Measurements from ENCODE around the gene CHMP4B.

CHMP4B gene, protein sequence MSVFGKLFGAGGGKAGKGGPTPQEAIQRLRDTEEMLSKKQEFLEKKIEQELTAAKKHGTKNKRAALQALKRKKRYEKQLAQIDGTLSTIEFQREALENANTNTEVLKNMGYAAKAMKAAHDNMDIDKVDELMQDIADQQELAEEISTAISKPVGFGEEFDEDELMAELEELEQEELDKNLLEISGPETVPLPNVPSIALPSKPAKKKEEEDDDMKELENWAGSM

DNA sequence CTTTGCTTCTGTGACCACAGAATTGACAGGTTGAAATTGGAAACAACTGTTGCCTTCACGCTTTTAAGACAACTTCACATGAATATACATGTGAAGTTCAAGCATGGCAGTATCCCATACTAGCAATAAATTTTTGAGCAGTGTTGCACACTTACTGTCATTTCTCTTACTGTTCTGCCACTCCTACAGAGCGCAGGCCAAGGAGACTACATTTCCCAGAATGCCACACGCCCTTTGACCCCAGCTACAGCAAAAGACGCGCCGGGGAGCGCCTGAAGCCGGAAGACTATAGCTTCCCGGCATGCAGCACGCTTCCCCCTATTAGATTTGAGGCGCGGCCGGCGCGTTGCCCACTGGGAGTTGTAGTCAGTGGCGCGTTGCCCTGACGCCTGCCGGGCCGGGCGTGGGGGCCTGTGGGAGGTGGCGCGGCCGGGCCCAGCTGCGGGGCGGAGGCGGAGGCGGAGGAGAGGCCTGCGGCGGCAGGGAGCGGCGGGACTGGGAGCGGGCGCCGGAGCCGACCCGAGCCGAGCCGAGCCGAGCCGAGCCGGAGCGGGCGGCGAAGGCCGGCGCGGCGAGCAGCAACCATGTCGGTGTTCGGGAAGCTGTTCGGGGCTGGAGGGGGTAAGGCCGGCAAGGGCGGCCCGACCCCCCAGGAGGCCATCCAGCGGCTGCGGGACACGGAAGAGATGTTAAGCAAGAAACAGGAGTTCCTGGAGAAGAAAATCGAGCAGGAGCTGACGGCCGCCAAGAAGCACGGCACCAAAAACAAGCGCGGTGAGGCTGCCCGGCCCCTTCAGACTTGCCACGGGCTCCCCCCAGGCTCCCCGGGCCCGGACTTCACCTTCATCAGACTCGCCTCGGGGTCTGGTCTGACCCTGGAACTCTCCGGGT, at the start of gene CHMP4B:
Gene CHMP4B (plus strand): TSS at position 464 of the 891 bp plus-strand sequence. CDS start 121 bp downstream, at position 585.
- TF ChIP-seq, protein P1, sequence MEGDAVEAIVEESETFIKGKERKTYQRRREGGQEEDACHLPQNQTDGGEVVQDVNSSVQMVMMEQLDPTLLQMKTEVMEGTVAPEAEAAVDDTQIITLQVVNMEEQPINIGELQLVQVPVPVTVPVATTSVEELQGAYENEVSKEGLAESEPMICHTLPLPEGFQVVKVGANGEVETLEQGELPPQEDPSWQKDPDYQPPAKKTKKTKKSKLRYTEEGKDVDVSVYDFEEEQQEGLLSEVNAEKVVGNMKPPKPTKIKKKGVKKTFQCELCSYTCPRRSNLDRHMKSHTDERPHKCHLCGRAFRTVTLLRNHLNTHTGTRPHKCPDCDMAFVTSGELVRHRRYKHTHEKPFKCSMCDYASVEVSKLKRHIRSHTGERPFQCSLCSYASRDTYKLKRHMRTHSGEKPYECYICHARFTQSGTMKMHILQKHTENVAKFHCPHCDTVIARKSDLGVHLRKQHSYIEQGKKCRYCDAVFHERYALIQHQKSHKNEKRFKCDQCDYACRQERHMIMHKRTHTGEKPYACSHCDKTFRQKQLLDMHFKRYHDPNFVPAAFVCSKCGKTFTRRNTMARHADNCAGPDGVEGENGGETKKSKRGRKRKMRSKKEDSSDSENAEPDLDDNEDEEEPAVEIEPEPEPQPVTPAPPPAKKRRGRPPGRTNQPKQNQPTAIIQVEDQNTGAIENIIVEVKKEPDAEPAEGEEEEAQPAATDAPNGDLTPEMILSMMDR (IDR thresholded peaks at IDR 0.05; ENCODE audit: borderline replicate concordance, control extremely low read depth, extremely low read depth, insufficient read depth, missing control alignments) = no peak
- DNase-seq (ENCODE audit: low spot score) = peak; percentile 98
- in situ Hi-C loops (cut with MboI; ENCODE audit: low sequenced_read_pairs, unreplicated experiment) = no loop called here

DNA sequence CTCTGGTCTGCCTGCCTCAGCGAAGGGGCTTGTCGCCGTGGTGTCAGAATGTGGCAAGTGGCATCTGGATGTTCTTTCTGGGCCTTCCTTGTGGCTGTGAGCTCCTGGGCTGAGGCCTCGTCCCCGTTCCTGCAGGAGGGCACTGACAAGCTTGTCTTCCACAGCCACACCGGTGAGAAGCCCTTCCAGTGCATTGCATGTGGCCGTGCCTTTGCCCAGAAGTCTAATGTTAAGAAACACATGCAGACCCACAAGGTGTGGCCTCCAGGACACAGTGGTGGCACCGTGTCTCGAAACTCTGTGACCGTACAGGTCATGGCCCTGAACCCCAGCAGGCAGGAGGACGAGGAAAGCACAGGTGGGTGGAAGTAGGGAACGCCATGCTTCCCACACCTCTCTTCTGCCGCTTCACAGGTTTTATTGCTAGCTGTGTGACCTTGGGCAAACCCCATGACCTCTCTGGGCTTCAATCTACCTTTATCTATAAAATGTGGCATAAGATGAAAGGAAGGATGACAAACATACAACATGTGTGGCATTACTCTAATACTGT, 49.4 kb upstream of the CHMP4B start:
- in situ Hi-C loops (cut with MboI; ENCODE audit: low sequenced_read_pairs, unreplicated experiment) = no loop called here
- TF ChIP-seq, protein P1 (IDR thresholded peaks at IDR 0.05; ENCODE audit: borderline replicate concordance, control extremely low read depth, extremely low read depth, insufficient read depth, missing control alignments) = no peak
- DNase-seq (ENCODE audit: low spot score) = no peak

DNA sequence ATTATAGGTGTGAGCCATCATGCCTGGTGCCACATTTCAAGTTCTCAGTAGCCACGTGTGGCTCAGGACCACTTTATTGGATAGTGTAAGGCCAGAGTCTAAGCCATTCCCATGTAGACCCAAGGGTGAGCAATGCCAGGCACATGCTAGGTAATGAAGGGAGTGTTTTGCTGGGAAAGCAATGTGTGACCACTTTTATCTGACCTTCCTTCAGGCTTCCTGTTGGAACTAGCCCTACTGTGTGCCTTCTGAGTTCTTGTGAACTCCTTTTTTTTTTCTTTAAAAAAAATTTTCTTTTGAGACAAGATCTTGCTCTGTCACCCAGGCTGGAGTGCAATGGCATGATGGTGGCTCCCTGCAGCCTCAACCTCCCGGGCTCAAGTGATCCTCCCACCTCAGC, 46.0 kb upstream of the CHMP4B start:
- in situ Hi-C loops (cut with MboI; ENCODE audit: low sequenced_read_pairs, unreplicated experiment) = no loop called here

DNA sequence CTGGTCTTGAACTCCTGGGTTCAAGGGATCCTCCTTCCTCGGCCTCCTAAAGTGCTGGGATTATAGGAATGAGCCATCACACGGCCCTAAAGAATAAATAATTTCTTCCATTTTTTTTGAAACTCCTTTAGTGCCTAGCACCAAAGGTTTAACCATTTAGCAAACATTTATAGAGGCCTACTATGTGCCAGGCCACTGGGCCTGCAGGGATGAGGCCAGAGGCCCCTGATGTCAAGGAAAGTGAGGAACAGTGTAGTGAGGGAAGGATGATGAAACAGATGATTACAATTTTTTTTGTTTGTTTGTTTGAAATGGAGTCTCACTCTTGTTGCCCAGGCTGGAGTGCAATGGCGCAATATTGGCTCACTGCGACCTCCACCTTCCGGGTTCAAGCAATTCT, 45.6 kb upstream of the CHMP4B start:
- TF ChIP-seq, protein P1 (IDR thresholded peaks at IDR 0.05; ENCODE audit: borderline replicate concordance, control extremely low read depth, extremely low read depth, insufficient read depth, missing control alignments) = no peak
- in situ Hi-C loops (cut with MboI; ENCODE audit: low sequenced_read_pairs, unreplicated experiment) = no loop called here
- no peak for DNase-seq (ENCODE audit: low spot score)

More for the DNA sequence above, 46.0 kb upstream of the CHMP4B start:
- DNase-seq (ENCODE audit: low spot score) = no peak
- TF ChIP-seq, protein P1 (IDR thresholded peaks at IDR 0.05; ENCODE audit: borderline replicate concordance, control extremely low read depth, extremely low read depth, insufficient read depth, missing control alignments) = no peak

DNA sequence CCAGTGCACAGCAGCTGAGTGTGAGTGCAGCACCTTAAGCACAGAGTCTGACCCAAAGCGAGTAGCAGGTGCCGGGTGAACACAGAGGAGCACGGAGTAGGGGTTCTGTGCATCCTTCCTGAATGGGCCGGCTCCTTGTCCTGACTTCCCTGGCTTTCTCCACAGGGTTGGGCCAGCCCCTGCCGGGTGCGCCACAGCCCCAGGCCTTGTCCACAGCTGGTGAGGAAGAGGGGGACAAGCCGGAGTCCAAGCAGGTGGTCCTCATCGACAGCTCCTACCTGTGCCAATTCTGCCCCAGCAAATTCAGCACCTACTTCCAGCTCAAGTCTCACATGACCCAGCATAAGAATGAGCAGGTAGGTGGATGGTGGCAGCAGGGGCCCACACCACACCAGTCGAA, 44.5 kb upstream of the CHMP4B start:
- DNase-seq (ENCODE audit: low spot score) = no peak
- TF ChIP-seq, protein P1 (IDR thresholded peaks at IDR 0.05; ENCODE audit: borderline replicate concordance, control extremely low read depth, extremely low read depth, insufficient read depth, missing control alignments) = no peak
- in situ Hi-C loops (cut with MboI; ENCODE audit: low sequenced_read_pairs, unreplicated experiment) = no loop called here

DNA sequence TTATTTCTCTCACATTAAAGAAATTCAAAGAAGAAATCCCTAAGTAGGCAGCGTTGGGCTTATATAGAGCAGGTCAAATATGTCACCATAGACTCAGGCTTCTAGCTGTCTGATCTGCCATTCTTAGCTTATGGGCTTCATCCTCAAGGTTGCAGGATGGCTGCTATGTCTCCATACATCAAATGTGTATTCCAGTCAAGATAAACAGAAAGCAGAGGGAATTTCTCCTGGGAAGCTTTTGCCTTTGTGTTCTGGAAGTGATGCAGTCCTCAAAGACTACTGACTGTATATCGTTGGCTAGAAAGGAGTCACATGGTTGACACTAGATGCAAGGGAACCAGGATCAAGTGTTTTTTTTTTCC, 43.4 kb upstream of the CHMP4B start:
- no peak for DNase-seq (ENCODE audit: low spot score)
- in situ Hi-C loops (cut with MboI; ENCODE audit: low sequenced_read_pairs, unreplicated experiment) = no loop called here
- TF ChIP-seq, protein P1 (IDR thresholded peaks at IDR 0.05; ENCODE audit: borderline replicate concordance, control extremely low read depth, extremely low read depth, insufficient read depth, missing control alignments) = no peak
